GM18870 (cell line): Measurements from ENCODE around the gene TTBK1.
"Not testable (repeated sequence)": the region's sequence is repeated elsewhere in the genome, so short reads cannot be mapped to it uniquely, and the experiment has no call there.

Experiments
- ATAC-seq: cut with Tn5 transposase; IDR thresholded peaks from one replicate; pipeline ENCODE4 v1.9.1; 2021; ENCODE audit warnings: moderate library complexity; ENCODE audit not compliant: unreplicated experiment

Gene TTBK1

DNA sequence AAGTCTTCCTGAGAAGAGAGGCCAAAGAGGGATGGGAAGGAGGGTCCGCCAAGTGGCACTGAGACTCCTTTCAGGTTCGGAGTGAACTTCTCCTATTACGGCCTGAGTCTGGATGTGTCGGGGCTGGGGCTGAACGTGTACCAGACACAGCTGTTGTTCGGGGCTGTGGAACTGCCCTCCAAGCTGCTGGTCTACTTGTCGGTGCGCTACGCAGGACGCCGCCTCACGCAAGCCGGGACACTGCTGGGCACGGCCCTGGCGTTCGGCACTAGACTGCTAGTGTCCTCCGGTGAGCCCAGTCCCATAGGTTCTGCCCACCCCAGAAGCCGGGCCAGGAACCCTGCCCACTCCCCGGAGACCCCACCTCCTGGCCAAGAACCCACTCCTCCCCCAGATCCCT, 58.8 kb downstream of the TTBK1 start:
- ATAC-seq, result no peak

DNA sequence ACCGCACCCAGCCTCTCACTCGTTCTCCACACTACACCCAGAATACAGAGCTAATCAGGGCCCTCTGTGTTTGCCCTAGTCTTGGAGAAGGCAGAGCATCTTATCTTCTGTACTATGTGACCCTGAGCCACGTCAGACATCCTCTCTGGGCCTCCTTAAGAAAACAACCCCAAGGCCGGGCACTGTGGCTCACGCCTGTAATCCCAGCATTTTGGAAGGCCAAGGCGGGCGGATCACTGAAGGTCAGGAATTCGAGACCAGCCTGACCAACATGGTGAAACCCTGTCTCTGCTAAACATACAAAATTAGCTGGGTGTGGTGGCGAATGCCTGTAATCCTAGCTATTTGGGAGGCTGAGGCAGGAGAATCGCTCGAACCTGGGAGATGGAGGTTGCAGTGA, 59.7 kb downstream of the TTBK1 start:
- not testable (repeated sequence) for ATAC-seq

DNA sequence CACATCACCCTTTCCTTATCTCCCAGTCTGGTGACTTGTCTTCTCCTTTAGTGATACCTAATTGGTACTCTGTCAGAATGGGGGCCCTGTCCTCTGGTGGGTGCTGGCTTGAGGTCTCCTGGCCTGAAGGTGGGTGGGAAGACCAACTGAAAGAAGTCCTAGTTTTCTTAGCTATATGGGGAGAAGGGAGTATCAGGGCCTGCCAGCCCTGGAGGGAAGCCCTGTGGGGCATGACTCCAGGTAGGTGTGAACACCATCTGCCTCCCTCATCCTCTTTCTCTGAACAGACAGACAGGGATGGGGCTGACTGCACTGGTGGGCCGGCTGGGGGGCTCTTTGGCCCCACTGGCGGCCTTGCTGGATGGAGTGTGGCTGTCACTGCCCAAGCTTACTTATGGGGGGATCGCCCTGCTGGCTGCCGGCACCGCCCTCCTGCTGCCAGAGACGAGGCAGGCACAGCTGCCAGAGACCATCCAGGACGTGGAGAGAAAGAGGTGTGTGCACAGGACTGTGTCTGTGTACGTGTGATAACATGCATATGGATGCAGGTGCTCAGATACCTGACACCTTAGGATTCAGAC, 60.6 kb downstream of the TTBK1 start:
- no peak for ATAC-seq

DNA sequence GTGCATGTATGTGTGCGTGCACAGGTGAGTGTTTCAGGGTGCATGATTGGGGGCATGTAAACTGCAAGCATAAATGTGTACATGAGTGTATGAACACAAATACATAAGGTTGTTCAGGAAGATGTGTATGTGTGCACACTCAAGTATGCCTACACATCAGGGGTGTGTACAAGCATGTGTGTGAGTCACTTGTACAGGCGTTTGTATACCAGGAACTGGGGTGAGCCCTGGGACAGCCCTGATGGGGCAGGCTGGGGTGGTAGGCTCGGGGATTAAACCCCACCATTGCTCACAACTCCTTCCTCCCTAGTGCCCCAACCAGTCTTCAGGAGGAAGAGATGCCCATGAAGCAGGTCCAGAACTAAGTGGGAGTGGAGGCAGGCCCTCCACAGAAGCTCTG, 61.1 kb downstream of the TTBK1 start:
- no peak for ATAC-seq

DNA sequence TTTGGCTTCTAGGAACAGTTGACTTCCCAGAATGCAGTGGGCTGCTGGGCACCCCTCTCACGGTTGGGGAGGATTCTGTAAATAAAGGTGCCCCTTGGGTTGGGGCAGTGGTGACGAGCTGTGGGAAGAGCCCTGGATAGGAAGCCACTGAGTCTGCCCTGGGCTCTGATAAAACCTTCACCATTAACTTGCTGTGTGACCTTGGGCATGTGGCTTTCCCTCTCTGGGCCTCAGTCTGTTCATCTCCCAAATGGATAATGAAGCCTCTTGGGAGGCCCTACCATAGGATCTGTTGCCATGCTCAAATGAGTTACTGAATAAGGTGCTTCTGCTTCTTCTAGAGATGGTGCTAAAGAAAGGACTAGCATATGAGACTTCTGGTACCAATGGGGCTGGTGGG, 61.6 kb downstream of the TTBK1 start:
- ATAC-seq, result no peak

DNA sequence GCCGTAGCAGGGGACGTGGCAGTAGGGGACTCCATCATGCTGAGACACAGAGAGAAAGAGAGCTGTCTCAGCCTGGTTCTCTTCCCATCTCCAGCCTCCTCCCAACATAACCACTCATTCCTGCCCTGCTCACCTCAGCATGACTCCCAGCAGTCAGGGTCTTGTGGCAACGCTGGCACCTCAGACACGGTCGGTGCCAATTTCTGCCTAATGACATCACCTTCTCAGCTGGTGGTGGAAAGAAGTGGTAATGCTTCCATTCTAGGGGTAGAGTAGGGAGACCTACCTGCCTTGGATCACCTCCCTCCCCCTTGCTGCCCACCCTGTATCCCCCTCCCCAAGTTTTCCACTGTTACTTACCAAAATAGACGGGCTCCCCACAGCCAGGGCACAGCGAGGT, 62.8 kb downstream of the TTBK1 start:
- no peak for ATAC-seq

DNA sequence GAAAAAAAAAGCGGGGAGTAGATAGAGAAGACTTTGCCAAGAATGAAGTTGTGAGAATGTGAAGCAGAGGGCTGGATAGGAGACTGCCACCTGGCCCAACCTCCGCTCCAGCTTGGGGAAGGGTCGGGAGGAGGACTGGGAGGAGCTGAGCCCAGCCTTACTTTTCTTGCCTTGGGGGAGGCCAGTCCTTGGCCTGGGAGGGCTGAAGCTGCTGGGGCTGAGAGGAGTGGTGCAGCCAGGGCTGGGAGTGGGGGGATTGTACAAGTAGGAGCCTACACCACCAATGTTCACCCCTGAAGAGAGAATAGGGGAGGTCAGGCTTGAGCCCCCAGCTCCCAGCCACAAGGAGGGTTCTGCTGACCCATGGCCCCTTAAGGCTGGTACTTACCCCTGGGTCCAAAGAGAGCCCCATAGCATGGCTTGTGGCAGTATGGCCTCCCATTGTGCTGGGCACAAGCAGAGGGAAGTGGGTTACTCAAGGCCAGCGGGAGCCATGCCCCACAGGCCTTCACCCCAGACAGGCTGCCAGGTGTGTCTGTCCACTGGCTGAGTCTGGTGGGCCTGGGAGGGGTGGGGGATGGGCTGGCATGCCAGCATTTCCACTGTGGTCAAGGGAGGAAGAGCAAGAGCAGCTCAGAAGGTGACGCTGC, 64.3 kb downstream of the TTBK1 start:
- ATAC-seq, result no peak

DNA sequence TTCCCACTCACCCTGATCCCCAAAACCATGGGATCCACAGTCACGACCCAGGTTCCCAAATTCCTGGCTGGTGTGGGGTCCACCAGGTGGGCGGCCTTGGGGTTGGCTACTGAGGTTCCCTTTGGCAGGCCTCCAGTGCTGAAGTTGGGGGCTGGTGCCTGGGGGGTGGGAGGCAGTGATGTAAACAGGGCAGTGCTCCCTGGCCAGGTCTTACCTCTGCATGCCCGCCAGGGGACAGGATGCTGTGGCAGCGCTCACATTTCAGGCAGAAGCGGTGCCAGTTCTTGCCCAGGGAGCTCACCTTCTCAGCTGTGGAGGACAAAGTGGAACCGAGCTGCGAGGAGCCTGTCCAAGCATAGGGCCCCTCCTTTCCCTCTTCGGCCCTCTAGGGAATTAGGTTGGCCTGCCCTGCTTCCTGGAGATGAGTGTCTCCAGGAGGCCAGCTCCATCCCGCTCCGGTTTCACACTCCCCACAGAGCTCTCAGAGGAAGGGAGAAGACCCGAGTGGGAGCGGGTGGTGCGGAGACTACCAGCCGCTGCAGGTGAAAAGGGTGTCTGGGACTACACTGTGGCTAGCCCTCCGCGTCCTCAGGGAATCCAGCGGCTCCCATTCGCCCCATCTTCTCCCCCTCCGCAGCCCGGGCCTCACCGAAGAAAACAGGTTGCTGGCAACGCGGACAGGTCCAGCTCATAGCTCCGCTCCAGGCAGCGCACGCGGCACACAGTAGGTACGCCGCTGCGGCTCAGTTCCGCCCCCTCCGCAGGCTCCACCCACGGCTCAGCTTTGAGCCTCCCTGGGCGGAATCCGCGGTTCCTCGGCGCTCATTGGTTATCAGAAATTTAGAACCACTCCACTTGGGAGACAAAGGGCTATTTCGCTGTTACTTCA, 65.1 kb downstream of the TTBK1 start, which contains the start of gene CRIP3:
TSS of gene CRIP3 (minus strand) at position 726 of the 889 bp plus-strand sequence. CDS start at position 692, 34 bp downstream.
- ATAC-seq, result no peak

DNA sequence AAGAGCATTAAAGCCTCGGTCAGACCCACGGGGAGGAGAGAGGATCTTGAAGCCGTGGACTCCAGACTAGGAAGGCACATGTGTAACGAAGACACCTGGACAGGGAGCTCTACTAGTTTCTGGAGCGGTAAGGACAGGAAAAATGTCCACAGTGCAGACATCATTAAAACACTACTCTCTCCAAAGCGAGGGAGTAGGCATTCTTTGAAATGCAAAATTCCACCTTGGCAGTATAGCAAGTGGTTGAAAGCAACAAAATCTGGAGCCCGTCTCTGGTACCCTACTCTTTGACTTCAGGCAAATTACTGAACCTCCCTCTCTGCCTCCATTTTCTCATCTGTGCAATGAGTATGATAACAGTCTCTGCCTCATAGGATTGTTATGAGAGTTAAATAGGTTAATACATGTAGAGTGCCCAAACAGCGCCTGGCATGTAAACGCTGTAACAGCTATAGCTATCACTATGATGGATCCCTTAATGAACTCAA, 65.8 kb downstream of the TTBK1 start:
- no peak for ATAC-seq

DNA sequence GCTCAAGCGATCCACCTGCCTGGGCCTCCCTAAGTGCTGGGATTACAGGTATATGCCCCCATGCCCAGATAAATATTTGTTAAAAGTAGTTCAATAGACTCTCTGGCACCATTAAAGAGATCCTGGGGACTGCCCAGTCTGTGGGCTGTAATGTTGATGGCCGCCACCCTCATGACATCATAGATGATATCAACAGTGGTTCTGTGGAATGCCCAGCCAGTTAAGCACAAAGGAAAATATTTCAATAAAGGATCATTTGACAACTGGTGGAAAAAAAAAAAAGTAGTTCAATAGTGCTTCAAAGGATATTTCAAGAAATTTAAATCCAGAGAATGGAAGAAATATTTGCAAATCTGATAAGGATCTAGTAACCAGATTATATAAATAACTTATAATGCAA, 66.9 kb downstream of the TTBK1 start:
- no peak for ATAC-seq

DNA sequence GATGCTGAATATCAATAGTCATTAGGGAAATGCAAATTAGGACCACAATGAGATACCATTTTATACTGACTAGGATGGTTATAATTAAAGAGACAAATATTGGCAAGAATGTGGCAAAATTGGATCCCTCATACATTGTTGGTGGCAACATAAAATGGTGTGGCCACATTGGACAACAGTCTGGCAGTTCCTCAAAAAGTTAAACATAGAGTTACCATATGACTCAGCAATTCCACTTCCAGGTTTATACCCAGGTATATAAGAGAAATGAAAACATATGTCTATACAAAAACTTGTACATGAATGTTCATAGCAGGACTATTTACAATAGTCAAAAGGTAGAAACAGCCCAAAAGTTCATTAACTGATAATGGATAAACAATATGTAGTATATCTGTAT, 67.3 kb downstream of the TTBK1 start:
- no peak for ATAC-seq

DNA sequence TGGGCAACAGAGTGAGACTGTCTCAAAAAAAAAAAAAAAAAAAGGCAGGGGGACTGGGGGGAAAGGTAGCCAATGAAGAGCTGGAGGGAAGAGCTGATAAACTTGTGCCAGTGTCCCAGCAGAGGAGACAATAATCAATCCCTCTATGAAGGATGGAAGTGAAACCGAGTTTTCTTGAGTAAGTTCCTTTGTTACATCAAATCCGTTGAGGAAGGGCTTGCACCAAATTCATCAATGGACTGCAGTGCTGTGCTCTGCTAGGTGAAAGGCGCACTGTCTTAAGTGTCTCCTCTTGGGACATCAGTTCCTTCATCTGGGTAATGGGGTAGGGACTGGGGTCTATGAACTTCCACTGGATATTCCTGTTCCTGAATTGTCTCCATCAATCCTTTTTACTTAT, 68.4 kb downstream of the TTBK1 start:
- ATAC-seq, result no peak

DNA sequence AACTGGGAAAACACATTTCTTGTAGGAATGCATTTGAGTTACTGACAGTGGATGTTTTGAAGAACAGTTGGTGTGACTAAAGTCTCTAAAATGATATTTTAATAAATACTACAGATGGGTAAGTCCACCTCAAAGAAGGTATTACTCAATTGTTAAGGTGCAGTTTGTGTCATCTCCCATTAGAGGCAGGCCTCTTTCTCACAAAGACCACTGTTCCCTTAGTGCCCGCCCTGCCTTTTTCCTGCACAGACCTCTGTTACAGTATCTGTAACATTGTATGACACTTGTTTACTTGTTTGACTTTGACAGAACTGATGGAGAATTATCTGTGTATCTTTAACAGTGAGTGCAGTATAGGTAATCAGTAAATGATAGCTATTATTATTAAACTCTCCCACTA, 70.5 kb downstream of the TTBK1 start:
- no peak for ATAC-seq

DNA sequence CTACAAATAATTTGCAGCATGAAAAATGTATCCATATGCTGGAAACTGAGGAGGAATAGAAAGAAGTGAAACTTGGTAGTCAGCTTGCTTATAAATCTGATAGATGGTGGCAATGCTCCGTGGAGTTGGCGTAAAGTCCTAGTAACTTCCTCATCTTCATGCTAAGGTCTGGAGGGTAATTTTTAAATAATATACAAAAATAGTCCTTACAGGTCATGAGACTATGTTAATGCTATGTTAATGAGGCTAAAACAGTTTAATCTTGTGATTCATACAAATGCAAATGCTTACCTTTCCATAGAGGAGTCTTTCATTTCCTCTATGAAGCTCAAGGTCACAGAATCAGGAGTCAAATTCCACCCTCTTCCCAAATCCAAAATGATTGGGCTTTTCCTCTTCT, 74.7 kb downstream of the TTBK1 start:
- ATAC-seq, result no peak

DNA sequence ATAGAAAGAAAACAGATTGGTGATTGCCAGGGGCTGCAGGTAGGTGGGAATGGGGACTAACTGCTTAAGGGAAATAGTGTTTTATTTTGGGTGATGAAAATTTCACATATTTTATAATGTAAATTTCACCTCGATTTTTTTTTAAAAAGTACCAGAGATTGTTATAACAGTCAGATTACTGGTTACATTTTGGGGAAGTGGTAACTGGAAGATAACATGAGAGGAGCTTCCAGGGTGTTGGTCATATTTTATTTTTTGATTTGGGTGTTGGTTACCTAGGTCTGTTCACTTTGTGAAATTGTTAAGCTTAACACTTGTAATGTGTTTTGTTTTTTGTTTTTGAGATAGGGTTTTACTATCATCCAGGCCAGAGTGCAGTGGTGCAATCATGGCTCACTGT, 82.6 kb downstream of the TTBK1 start:
- no peak for ATAC-seq

DNA sequence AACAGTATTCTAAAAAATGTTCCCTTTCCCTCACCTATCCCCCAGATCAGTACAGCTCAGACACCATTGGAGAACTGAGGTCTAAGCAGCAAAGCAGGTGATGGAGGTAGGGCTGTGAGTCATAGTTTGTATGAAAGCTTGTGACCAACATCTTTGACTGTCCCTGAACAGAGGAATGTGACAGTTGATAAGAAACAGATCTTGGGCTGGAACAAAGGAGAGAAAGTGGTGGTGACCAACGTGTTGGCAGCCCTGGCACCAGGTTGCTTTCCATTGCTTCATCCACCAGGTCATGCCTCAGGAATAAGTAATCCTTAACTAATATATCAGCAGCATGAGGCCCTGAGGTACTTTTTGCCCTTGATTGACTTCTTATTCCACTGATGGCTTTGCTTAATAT, 85.2 kb downstream of the TTBK1 start:
- ATAC-seq, result no peak

DNA sequence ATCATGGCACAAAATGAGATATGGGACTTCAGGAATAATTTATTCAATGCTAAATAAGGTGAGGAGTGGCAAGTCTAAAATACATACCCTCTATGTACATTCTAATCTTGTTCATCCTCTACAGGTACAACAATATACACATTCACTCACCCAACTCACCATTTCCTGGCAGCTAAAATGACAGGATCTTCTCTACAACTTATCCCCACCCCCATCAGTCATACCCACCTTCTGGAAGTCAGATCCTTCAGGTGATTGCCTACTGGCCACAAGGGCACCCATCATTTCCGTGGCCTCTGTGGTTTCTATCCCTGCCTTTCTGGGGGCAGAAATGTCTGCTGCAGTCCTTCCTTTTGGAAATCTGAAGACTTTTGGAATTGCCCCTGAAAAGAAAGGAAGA, 88.2 kb downstream of the TTBK1 start:
- ATAC-seq, result no peak

DNA sequence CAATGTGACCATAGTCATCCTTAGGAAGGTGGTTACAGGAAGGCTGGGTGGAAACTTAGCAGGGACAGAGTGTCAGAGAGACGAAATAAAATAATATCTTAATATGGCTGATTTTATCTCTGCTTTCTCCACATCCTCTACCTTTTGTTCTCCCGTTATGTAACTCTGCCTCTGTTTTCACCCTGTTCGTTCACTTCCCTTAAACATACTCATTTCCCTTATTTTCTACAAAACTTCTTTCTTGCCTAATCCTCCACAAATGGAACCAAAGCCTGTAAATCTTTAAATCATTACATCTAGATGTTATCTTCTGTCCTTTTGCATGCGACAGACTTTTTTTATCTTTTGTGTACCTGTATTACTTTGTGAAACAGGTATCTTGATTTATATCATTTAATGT, 88.6 kb downstream of the TTBK1 start:
- no peak for ATAC-seq

DNA sequence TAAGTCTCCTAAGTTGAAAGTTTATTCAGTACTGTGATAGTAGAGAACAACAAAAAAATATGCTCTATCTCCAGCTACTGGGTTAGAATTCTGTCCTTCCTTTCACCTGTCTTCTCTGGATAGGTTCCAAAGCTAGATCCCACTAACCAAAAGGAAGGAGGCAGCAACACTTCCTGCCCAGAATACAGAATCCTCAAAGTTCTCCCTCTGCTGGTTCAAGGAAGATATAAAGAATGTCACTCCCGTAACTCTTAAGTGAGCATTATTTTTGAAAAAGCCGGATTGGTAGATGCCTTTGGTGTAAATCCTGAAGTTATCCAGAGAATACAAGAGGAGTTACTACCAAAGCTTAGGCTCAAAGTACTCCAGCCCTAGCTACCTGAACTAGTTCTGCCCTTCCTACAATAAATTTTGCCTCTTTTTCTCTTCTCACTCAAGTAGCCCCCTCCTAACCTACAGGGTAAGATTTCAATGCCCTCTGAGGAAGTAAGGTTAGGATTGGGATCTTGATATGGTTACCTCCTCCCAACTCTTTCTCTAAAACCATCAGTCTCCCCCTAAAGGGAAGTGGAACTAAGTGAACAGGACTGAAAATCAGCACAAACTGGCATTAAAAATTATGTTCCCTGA, 91.3 kb downstream of the TTBK1 start:
- ATAC-seq, result no peak

DNA sequence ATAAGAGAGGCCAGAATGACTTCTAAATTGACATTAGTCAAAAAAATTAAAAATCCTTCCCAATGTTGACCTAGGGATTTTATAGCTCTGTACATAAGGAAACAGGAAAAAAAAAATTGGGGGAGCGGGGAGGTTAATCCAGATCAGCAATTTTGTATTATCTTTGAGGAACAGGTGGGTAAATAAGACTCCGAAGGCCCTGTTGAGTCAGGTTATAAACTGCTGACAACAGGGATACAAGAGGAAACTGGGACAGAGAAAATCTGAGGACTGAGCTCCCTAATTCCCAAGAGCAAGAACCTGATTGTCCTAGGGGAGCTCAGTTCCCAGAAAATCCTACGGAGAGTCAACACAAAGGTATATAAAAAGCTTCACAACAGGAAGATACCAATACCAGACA, 92.2 kb downstream of the TTBK1 start:
- ATAC-seq, result no peak

DNA sequence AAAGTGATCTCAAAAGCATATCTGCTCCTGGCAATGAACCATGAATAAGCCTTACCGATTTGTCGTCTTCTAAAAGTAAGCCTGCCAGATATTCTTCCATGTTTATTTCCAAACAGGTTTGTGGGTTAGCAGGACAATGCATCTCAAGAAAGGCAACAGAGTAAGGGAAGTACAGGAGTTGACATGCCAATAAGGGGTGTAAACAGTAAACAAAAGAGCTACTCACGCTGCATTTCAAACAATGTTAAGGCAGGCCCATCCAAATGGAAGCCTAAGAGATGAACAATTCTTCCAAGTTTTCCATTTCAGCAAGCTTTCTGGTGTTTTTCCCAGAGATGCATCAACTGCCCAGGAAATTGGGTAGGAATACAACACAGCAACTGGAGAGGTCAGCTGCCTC, 93.1 kb downstream of the TTBK1 start:
- no peak for ATAC-seq
